CD1c-positive myeloid dendritic cell (primary cell): ENCODE results near the gene OSBPL2.

Experiments used
- DNase-seq: peaks from one replicate; pipeline ENCODE4 v3.0.0-alpha.2; 2016; ENCODE audit errors: extremely low spot score

The OSBPL2 gene

DNA sequence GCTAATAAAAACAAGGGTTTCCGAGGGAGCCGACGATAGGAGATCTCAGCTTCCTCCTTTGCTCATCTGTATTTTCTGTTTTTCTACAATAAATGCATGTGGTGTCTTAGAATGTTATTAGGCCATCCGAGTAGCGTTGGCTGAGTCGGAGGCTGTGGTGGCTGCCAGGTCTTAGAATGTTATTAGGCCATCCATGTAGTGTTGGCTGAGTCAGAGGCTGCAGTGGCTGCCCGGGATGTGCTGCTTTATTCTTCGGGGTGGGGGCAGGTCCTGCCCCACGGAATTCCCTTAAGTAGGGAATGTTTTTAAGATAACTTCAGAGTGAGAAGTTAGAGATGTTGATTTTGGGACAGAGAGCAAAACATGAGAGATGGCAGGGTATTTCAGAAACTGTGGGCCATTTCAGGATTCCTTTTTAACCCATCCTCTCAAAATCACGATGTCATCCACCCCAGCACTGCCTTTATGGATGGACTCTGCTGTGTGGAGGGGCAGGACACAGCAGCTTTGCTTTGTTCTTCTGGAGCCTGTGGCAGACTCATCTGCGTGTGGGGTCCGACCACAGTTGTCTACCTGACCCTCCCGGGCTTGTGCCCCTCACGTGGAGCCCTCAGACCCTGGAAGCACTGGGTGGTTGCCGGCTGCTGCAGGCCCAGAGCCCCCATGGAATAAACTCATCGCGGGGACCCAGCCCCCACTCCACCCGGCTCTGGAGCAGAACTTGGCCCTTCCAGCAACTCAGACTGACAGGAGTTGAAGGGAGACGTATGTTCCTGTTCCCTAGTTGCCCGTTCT is 20.4 kb downstream of the OSBPL2 start:
- no peak for DNase-seq

DNA sequence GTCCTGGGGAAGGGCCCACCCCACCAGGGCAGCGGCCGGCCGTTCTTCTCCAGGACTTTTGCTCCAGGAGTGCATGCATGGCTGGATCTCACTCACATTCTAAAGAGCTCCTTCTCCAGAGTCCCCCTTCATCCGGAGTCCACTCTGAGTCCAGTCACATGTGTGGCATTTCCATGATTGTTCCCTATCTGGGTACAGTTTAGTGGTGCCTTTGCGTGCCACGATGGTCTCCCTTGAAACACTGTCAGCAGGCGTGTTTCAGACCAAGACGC is 20.9 kb downstream of the OSBPL2 start:
- DNase-seq = no peak

DNA sequence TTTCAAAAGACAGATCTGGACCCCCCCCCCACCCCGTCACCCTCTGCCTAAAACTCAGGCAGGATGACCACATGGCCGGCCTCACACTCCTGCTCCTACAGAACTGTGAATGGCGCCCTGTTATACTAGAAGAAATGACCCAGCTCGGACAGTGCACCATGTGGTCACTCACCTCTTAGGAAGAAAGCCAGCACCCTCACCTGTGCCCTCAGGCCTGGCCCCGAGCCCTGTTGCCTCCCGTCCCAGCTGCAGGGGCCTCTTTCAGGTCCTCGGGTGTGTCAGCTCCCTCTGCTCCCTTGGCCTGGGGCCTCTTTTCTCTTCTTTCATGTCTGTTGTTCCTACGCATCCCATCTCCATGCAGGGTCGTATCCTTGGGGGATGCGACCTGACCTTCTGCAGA is 23.7 kb downstream of the OSBPL2 start:
- DNase-seq = no peak

DNA sequence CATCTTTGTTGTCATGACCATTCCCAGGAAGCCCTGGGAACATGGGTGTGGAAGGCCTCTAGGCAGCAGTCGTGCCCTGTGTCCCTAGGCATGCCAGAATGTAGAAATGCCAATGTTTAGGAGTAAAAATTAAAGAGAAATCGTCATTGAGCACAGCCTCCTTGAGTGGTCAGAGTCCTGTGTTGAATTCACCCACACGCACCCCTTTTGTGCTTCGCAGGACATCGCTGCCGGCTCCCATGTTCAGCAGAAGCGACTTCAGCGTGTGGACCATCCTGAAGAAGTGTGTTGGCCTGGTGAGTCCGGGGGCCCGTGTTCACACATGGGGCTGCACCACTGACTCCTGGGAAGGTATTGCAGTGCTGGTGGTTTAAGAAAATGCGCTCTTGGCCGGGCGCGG is 25.1 kb downstream of the OSBPL2 start:
- DNase-seq = no peak

DNA sequence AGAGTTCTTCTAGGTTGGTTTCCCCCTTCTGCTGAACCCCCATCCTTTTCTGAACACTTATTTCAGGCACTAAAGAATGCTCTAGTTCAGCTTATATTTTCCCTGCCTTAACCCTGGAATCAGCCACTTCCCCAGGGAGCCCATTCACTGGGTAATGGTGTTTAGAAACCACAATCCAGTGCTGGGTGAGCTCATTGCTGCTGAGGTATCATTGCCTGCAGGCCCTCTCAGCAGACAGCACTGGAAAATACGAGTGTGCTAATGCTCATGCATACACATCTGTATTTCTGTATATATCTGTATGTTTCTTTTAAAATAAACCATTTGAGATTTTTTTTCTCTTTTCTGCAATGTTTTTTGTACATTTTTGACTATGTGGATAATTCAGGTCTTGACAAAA is 27.0 kb downstream of the OSBPL2 start:
- no peak for DNase-seq

DNA sequence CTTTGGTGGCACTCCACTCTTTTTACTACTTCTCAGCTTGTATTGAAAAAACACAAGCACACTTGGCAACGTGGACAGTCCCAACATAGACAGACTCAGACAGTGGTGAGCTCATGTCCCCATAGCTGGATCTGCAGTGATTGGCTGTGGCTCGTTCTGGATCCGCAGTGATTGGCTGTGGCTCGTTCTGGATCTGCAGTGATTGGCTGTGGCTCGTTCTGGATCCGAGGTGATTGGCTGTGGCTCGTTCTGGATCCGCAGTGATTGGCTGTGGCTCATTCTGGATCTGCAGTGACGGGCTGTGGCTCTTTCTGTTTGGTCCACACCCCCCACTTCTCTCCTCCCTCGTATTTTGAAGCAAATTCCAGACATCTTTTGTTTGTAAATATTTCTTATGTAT is 28.0 kb downstream of the OSBPL2 start:
- no peak for DNase-seq

DNA sequence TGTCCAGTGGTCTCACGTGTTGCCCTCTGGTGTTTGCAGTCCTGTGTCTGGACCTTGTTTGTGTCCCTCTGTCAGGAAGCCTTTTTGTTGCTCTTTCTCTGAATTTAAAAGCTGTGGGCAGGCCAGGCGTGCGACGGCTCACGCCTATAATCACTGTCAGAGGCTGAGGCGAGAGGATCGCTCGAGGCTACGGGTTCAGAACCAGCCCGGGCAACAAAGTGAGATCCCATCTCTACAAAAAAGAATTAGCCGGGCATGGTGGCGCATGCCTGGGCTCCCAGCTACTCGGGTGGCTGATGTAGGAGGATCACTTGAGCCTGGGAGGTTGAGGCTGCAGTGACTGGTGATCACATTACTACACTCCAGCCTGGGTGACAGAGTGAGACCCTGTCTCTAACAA is 28.5 kb downstream of the OSBPL2 start:
- no peak for DNase-seq

DNA sequence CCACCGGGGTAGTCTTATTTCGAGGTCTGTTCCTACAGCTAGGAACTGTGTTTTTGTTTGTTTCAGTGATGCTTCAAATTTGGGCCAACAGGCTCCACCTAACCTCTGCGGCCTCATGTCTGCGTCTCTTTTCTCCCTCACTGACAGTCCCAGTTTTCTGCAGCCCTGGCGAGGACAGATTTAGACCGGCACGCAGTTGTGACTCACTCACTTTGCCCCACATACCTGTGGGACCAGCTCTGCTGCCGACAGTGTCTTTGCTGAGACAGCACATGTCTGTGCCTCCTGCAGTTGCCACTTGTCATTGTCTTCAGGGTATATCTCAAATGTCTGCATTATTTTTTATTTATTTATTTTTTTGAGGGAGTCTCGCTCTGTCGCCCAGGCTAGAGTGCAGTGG is 29.2 kb downstream of the OSBPL2 start:
- DNase-seq = no peak

DNA sequence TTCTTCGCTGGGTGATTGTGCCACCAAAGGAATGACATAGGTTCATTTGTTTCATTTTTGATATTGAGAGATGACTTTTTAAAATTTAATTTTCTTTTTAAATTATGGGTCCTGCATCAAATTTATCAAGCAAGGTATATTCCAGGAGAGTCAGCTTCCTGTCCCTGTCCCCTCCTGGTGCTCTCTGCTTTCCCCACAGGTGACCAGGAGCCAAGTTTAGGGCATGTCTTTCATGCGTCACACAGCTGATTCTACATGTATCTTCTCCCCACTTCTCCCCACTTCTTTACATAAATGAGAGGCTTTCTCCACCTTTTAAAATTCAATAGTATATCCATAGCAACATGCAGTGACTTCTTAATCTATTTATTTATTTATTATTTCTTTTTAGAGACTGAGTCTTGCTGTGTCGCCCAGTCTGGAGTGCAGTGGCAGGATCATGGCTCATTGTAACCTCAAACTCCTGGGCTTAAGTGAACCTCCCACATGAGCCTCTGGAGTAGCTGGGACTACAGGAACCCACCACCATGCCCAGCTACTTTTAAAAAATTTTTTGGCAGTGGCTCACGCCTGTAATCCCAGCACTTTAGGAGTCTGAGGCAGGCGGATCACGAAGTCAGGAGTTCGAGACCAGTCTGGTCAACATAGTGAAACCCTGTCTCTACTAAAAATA is 30.0 kb downstream of the OSBPL2 start:
- no peak for DNase-seq

DNA sequence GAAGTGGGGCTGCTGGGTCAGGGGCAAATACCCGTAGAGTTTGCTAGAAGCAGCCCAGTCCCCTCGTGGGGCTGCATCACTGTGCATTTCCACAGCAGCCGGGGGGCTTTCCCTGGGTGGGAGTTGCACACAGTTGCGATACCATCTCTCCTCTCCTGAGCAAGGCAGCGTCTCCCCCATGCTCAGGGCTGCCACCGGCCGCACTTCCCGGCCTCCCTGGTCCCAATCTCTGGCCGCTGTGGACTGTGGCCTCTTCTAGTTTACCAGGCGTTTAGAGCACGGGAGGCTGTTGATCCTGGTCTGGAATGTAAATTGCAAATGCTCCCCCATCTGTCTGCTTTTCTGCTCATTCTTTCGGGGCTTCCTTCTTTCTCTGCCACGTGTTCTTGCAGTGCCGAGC is 31.1 kb downstream of the OSBPL2 start:
- DNase-seq = no peak

DNA sequence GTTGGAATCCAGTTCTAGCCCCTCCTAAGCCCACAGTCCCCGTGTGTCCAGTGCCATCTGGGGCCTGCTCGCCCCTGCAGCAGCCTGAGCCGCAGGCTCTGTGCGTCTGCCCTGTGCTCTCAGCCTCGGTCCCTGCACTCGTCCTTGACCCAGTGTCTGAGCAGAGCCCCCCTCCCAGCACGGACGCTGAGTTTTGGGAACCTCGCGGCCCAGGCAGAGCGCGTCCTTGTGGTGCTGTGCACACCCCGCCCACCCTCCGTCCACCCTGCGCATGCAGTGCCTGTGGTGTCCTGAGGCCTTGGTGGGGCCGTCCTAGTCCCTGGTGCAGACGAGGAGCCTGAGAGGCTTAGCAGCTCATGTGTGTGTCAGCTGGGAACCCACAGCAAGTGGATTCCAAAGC is 31.6 kb downstream of the OSBPL2 start:
- DNase-seq = no peak

DNA sequence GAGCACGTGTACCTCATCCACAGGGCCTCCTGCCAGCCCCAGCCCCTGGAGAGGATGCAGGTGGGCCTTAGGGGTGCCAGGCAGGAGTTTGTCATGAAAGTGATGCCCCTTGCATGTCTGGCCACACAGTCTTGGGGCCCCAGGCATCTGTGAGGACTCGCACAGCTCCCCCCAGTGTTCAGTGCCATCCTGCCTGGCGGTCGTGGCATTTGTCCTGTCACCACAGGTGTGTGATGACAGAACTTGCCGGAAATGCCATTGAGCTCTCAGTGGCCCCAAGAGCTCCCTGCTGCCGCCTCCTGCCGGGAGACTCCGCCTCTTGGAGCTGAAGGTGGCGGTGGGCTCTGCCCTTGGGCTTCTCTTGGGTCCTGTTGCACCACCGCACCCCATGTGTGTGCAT is 33.9 kb downstream of the OSBPL2 start:
- no peak for DNase-seq

DNA sequence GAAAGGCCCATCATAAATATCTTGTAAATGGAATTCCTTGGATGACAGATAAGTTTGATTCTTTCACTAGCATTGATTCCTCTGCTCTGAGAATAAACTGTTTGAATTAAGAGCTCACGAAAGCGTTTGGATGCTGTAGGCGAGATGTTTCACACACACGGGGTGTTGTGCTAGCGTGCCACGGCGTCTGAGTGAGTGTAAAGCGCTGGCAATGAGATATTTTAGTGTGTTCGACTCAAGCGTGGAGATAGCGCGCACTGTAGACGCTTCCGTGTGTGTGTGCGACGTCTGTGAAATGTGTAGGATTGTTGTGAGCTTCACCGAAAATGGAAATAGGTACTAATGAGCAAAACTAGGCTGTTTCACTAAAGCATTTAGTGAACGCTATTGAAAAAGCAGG is 35.1 kb downstream of the OSBPL2 start:
- no peak for DNase-seq

DNA sequence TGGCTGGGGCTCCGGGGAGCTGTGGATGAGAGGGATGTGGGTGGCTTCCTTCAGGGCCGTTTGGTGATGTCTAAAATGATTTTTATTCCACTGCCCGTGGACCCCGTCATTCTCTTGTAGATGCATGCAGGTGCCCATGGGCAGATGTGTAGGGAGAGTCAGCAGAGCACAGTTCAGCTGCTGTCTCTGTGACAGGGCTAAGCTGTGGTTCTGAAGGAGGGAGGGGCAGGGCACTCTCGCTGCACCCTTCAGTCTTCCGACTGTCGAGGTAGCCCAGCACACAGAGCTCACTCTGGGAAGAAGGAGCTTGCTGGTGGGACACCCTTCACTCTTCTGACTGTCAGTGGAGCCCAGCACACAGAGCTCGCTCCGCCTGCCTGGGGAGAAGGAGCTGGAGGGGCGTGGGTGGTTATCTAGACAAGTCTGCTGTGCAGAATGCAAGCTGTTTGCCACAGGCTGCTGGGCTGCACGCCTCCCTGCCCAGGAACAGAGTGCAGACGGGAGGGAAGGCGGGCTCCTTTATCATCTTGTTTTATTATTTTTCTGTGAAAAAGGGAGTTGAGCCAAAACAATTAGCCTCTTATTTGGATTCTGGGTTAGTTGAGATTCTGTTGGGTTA is 36.1 kb downstream of the OSBPL2 start:
- no peak for DNase-seq

DNA sequence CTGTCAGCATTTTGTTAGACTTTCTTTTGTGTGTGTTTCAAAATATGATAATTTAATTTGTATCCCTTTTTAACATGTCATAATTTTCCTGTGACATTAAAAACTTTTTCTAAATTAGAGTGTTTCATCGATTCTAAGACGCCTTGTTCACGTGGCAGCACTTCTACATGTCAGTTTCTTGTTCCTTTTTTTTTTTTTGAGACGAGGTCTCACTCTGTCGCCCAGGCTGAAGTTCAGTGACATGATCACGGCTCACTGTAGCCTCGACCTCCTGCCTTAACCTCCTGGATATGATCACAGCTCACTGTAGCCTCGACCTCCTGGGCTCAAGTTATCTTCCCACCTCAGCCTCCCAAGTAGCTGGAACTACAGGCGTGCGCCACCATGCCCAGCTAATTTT is 36.9 kb downstream of the OSBPL2 start:
- no peak for DNase-seq

DNA sequence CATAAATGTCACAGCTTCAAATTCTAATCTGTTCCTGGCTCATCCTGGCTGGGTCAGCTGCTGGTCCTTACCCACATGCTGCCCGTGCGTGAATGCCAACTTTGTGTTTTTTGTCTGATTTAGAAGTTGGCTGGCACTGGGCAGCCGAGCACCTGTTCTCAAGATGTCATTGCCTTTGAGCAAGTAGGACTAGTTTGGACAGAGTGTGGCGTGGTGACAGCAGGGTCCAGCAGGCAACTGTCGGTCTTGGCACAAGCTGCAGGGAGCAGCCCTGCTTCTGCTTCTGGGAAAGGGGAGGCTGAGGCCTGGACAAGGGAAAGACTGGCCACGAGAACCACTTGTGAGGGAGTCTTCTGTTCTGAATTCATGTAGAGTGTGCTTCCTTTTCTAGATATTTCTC is 38.1 kb downstream of the OSBPL2 start:
- DNase-seq = no peak

DNA sequence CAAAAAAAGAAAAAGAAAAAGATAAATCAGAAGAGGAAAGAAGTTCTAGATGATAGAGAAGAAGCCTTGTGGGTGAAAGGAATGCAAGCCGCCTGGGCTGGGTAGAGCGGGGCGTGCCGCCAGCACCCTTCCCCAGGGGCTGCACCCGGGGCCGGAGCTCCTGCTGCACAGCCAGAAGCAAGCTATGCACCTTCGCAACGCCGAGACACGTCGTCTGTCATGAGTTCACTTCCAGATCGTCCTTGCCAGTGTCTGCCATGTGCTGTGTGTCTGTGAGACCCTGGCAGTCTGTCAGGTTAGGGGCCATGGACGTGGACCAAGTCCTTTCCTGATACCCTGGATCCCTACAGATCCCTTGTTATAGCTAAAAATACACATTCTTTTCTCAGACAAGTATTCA is 38.9 kb downstream of the OSBPL2 start:
- DNase-seq = no peak

DNA sequence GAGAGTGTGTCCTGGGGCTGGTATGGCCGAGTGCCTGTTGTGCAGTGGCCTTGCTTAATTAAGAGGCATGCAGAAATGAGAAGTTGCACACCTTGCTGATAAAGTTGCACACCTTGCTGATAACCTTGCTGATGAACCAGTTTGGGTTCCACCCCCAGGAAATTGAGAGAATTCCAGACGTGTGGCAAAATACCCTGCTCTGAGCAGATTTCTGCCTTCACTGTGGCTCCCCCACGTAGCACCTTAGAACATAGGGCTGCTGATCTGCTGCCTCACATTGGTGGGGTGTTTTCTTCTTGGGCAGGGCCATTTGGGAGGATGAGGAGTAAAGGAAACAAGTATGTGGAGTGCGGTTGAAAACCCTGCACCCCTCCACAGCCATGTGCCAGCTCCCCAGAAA is 42.0 kb downstream of the OSBPL2 start:
- no peak for DNase-seq

DNA sequence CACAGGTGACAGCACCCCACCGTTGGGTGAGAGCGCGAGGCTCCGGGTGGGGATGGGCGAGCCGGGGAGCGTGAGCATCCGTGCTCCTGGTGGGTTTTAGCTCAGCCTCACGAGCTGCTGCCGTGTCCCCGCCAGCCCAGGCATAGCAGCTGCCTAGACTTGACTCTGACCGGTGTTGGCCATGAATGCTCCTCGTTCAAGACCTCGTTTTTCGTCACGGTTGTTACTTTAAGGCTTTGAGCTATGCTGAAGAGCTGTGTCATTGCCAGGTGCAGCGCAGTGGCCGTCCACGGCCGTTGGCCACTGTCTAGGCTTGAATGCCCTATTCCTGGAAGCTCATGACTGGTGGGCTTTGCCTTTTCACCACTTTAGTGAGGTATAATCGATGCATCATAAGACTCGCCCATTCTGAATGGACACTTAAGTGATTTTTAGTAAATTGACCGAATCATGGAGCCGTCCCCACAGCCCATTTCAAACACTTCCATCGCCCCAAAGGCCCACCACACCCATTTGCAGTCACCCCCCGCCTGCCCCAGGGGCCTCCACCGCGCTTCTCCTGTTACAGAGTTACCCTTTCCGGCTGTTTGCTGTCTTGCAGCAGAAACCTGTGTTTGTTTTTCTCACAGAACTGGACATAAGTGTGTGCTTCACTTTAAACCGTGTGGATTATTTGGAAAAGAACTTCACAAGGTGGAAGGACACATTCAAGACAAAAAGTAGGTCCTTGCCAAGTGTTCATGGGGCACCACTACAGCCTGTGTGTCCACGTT is 43.0 kb downstream of the OSBPL2 start:
- DNase-seq = no peak

DNA sequence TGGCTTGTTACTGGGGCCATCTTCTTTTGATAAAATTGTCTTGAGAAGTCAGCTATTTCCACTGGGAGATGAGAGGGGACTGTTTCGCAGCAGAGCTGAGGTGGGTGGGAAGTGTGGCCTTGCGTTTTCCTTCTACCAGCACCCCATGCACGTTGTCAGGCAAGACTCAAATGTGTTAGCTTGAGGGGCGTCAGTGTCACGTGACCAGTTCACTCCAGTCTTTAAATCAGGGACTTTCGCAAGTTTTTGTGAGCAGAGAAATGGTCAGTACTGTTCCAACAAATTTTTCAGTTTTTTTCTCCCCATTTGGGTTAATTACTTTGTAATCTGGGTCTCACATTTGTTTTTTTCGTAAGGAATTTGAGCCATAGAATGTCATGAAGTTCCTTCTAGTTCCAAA is 43.8 kb downstream of the OSBPL2 start:
- no peak for DNase-seq

DNA sequence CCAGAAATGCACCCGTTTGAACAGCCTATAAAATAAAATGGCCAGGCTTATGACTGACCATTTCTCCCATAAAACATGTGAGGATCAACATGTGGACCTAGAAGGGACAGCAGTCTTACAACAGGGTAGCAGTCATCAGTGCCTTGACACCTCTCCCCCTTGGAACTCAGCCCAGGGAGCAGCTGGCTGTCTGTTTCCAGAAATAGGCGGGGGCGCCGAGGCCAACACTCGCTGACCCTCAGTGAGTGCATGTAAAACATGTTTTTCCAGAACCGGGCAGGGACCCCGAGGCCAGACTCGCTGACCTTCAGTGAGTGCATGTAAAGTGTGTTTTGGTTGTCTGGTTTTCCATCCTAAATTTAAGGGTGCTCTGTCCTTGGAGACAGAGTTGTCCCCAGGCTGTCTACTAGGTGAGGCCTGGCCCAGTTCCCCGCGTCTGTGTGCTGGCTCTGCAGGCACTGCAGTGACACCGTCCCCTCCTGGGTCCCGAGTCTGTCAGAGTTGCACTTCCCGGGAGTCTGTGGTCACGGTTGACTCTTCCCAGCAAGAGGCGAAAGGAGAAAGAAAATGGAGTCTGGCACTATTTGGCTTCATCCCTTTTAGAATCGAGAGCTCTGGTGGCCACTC is 44.7 kb downstream of the OSBPL2 start:
- no peak for DNase-seq

DNA sequence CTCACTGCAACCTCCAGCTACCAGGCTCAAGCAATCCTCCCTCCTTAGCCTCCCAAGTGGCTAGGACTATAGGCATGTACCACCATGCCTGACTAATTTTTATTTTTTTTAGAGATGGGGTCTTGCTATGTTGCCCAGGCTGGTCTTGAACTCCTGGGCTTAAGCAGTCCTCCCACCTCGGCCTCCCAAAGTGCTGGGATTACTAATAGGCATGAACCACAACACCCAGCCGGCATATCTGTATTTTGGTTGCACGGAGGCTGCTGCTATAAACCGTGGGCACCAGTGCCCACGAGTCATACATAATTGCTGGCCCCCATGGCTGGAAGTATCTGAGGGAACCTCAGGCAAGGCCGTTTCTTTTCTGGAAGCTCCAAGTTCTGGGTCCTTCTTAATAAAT is 46.1 kb downstream of the OSBPL2 start:
- DNase-seq = no peak
